GM18517 (cell line): ENCODE data around the gene WDR5B.

Experiments
- ATAC-seq: cut with Tn5 transposase; IDR thresholded peaks from one replicate; pipeline ENCODE4 v1.9.1; 2021; ENCODE audit warnings: mild to moderate bottlenecking, moderate library complexity; ENCODE audit not compliant: unreplicated experiment

WDR5B gene

GRCh38 chr3:122410111-122410510 lies 5.8 kb downstream of the WDR5B start:
- ATAC-seq: no peak

- no peak for ATAC-seq
These were observed 6.4 kb downstream of the WDR5B start for GRCh38 chr3:122409446-122409845.

GRCh38 chr3:122407946-122408345 lies 7.9 kb downstream of the WDR5B start:
- ATAC-seq: no peak

- ATAC-seq: peak; percentile 49
These were observed 9.7 kb downstream of the WDR5B start for GRCh38 chr3:122406198-122406597.

DNA sequence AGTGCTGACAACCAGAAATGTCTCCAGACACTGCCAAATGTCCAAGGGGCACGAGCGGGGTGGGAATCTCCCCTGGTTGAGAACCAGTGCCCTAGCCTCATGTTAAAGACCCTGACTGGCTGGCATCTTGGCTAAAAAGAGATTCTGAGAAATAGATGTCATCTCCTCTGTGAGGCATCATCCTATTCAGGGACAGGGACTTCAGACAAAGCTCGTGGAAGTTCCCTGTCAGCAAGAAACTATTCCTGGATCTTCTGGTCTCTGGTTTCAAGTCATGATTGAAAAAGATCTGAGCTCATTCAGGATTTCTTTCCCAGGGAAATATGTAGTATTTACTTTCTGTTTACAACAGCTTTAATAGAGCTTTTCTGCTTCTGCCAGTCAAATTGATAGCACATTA lies 10.8 kb downstream of the WDR5B start:
- no peak for ATAC-seq

DNA sequence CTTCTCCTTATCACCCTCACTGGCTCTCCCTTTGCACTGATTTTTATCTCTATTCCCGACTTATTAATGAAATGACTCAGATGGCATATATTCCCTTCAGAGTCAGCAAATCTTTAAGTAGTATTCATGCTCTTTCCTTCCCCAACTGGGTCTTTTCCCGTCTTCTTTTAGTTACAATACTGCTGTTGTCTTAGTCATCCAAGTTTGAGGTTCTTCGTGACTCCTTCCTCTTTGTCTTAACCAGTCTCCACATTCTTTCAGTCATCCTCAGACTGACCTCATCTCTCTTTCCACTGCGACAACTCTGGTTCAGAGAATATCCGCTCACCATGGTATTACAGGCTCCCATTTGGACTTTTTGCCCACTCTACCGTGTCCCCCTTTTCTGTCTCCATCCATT lies 12.4 kb downstream of the WDR5B start:
- no peak for ATAC-seq

GRCh38 chr3:122398920-122399319 lies 16.9 kb downstream of the WDR5B start:
- no peak for ATAC-seq

- ATAC-seq: no peak
These were observed 18.7 kb downstream of the WDR5B start for GRCh38 chr3:122397201-122397600.

GRCh38 chr3:122396511-122396910 lies 19.4 kb downstream of the WDR5B start:
- ATAC-seq: no peak

GRCh38 chr3:122395582-122395981 lies 20.3 kb downstream of the WDR5B start:
- no peak for ATAC-seq

DNA sequence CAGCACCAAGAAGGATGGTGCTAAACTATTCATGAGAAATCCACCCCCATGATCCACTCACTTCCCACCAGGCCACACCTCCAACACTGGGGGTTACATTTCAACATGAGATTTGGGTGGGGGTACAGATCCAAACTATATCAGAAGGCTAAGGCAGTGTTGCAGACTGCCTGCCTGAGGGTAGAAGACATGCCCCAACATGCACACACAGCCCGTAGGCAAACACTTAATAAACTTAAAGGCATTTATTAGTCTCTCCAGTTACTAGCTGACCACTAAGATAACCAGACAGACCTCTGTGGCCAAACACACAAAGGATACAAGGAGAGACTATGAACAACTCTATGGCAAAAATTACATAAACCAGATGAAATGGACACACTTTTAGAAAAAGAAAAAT lies 21.7 kb downstream of the WDR5B start:
- no peak for ATAC-seq

- no peak for ATAC-seq
These were observed 22.7 kb downstream of the WDR5B start for GRCh38 chr3:122392868-122393844.

DNA sequence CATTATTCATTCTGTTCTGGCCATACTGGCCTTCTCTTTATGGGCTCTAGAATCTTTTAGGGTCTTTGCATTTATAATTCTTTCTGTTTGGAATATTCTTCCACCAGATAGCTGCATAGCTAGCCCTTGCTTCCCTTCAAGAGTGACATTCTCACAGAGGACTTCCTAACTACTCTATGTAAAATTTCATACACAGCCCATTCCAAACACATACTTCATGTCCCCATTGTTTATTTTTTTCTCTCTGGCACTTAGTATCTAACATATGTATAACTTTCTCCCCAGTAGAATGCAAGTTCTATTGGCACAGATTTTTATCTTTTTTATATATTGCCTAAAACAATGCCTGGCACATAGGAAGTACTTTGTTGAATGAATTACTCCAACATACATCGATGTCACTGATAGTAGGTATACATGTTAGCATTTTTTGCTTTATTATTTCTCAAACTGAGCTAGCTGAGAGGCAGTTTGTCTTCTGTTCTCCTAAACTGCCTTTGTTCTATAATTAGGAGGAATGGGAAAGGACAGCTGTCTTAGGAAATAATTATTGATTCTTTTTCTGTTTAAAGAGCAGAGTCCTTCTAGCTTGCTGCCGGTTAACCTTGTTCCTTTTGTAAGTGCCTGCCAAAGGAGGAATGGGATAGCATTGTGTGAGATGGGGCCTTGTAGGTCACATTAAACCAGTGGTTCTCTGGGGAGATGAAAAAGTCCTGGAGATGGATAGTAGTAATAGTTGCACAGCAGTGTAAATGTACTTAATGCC lies 24.0 kb downstream of the WDR5B start:
- no peak for ATAC-seq

DNA sequence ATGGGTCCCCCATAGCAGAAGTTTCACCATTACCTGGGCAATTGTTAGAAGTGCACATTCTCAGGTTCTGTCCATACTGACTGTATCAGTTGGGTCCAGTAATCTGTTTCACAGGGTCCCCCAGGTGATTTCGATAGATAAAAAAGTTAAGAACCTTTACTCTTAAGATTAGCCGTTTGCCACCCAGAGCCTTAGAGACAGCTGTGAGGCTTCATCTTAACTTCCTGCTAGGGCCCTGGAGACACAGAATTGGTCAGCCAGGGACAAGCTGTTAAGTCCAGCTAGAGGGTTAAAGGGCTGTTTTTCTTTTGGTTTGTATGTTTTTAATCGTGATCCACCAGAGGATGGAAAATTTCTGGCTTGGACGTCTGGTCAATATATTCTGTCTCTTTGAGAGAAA lies 25.2 kb downstream of the WDR5B start:
- no peak for ATAC-seq

DNA sequence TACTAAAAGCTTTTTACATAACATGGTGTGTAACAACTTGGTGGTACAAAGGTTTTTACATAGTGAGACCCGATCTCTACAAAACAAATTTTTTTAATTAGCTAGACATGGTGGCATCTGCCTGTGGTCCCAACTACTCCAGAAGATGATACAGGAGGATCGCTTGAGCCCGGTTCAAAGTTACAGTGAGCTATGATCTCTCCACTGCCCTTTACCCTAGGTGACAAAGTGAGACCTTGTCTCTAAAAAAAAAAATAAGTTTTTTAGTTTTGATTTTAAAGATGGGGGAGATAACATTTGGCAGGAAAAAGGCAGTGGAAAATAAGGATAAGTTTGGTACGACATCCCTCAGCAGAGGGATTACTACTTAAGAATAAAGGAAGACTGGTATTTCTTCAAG lies 26.0 kb downstream of the WDR5B start:
- no peak for ATAC-seq

GRCh38 chr3:122389197-122389596 lies 26.7 kb downstream of the WDR5B start:
- no peak for ATAC-seq

- ATAC-seq: no peak
These were observed 28.2 kb downstream of the WDR5B start for GRCh38 chr3:122387709-122388108.

DNA sequence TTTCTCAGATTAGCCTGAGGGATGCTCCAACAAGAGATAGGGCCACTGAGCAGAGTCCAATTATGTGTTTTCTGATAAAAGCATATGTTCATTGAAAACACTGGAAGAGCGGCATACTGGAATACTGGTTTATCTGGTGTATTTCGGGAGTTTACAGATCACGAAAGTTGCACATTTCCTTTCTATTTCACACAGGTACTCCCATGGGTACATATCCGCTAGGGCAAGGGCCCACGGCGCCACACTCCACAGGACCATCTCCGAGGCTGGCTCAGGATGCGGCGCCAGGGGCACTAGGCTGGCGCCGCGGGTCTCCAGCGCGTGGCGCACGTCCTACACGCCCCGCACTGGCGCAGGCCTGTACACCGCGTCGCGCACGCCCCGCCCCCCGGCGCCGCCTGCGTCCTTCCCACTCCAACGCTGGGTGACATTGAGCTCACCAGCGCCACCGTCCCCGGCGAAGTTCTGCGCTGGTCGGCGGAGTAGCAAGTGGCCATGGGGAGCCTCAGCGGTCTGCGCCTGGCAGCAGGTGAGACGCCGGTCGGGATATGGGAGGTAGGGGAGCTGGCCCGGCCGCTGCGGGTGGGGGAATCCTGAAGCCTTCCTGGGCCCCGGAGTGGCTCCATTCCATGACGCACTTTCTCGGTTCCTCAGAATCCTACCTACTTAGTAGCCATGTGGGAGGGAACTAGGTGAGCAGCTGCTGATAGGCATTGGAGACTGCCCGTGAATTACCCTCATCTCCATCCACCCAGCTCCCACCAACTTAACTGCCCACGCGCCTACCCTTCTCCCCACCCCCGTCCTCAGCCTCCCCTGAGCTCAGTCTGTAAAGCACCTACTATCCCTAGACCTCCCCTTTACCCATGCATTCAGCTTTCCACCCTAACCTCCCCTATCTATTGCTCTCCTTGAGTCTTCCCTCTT lies 31.8 kb downstream of the WDR5B start, which contains the start of gene FAM162A:
TSS of gene FAM162A (plus strand) at position 412 of the 927 bp plus-strand sequence. CDS start at position 496, 84 bp downstream.
- peak; percentile 89 for ATAC-seq

- ATAC-seq: peak; percentile 36
These were observed 32.8 kb downstream of the WDR5B start, which contains the start of gene MIX23 for GRCh38 chr3:122382888-122383666. TSS of gene MIX23 (minus strand) at chr3:122383231. CDS start at chr3:122383224, 7 bp downstream.

- ATAC-seq: no peak
These were observed 37.9 kb downstream of the WDR5B start for GRCh38 chr3:122377975-122378374.
